Naive B cell (primary cell): ENCODE measurements around the gene PML. TPM values are rescaled to one million over a fixed set of nuclear protein-coding genes. Genes with fewer than 3 reads are reported as not detected.

Experiments
- ATAC-seq, 2 donors: fragments of 150-1000 bp; cut with Tn5 transposase; 2 replicates each; pipeline ENCODE4 v1.10.0; 2021; ENCODE audit warnings: low read depth in 2 of 2, mild to moderate bottlenecking in 2 of 2, moderate library complexity in 2 of 2
- DNase-seq: peaks from one replicate; pipeline ENCODE4 v3.0.0; 2022
- H3K27ac Mint-ChIP-seq, 6 donors: one replicate each; pipeline ENCODE4 v1.8.0; 2020 to 2022; ENCODE audit warnings: mild to moderate bottlenecking in 6 of 6, mixed read lengths in 6 of 6, moderate library complexity in 5 of 6, inconsistent platforms in 2 of 6
- H3K27me3 Mint-ChIP-seq, 3 donors: one replicate each; pipeline ENCODE4 v1.8.0; 2021 to 2022; ENCODE audit warnings: mixed read lengths in 3 of 3, mild to moderate bottlenecking in 1 of 3
- H3K36me3 Mint-ChIP-seq, 2 donors: one replicate each; pipeline ENCODE4 v1.8.0; 2020 to 2022; ENCODE audit warnings: mixed read lengths in 2 of 2, inconsistent platforms in 1 of 2, mild to moderate bottlenecking in 1 of 2
- H3K4me1 Mint-ChIP-seq, 3 donors: one replicate each; pipeline ENCODE4 v1.8.0; 2020 to 2022; ENCODE audit warnings: mixed read lengths in 3 of 3, inconsistent platforms in 1 of 3, mild to moderate bottlenecking in 1 of 3, moderate library complexity in 1 of 3
- H3K4me3 Mint-ChIP-seq, 8 donors: one replicate each; pipeline ENCODE4 v1.8.0; 2020 to 2022; ENCODE audit warnings: mild to moderate bottlenecking in 8 of 8, mixed read lengths in 8 of 8, moderate library complexity in 8 of 8, inconsistent platforms in 2 of 8
- H3K9me3 Mint-ChIP-seq, 7 donors: one replicate each; pipeline ENCODE4 v1.8.0; 2020 to 2022; ENCODE audit warnings: mixed read lengths in 7 of 7, mild to moderate bottlenecking in 5 of 7, inconsistent platforms in 2 of 7, moderate library complexity in 1 of 7
- polyA plus RNA-seq, 6 donors: library from polyadenylated mRNA; unstranded; fragments of 300-500 nt; fragmentation: Illumina TruSeq; gene quantifications; one replicate each; pipeline ENCODE4 v1.2.3, GENCODE V29; 2021; ENCODE audit warnings: low read depth in 6 of 6

The PML gene
- polyA plus RNA-seq, 6 donors from 2014 or later, result 6.4 to 39.8 (median 18.9) TPM

DNA sequence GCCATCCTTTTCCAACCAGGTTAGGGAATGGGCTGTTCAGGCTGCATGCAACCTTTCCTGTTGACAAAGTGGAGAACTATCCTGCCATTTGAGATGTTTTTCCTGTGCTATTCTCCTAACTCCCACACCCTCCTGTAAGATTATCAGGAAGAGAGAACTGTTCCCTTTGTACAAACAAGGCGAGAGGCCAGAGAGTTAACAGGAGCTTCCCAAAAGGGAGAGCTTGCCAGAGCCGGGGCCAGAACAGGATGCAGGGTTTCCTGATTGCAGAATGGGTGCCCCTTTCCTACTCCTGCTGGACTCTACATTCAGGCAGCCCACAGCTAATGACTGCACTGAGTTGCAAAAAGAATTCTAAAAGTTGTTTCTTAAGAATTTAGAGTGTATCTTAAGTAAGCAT, 17.1 kb downstream of the PML start:
- no peak for DNase-seq
- peaks cover 44 to 65% (median 61%) of the 10 kb centered on the region in 3 donors for H3K4me1 Mint-ChIP-seq

GRCh38 chr15:74013374-74013894, 18.9 kb downstream of the PML start:
- ATAC-seq, result no peak
- peaks cover 14 to 23% of the 10 kb centered on the region in 2 donors for H3K36me3 Mint-ChIP-seq
- peaks cover 28 to 47% (median 43%) of the 10 kb centered on the region in 3 donors for H3K4me1 Mint-ChIP-seq
- DNase-seq, result no peak
- peak overlapping the region in 1 of 6 donors; percentile 61 for H3K27ac Mint-ChIP-seq
- no peaks in the 10 kb centered on the region for H3K27me3 Mint-ChIP-seq
- peaks cover 0 to 7% (median 0%) of the 10 kb centered on the region in 7 donors for H3K9me3 Mint-ChIP-seq
- H3K4me3 Mint-ChIP-seq, result peak overlapping the region in 1 of 8 donors; percentile 6

More for the DNA sequence above, 17.1 kb downstream of the PML start:
- Mint-ChIP-seq H3K9me3 (peaks cover 0 to 7% (median 0%) of the 10 kb centered on the region in 7 donors), H3K27ac (no peak overlapping the region), H3K36me3 (peaks cover 20 to 34% of the 10 kb centered on the region in 2 donors), H3K27me3 (no peaks in the 10 kb centered on the region), H3K4me3 (no peak overlapping the region)
- ATAC-seq, result no peak

DNA sequence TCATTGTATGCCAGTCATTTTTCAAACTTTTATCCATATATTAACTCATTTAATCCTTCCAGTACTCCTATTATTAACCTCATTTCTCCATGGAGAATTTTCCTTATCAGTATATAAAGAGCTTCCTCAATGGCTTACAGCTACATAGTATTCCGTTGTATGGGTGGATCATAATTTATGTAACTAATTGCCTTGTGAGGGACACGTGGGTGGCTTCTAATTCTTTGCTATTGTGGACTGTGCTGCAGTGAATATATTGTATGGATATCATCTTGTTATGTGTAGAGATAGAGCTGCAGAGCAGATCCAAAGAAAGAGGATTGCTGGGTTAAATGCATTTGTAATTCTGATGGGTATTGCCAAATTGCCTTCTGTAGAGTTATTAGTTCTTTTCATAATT, 25.2 kb downstream of the PML start:
- no peak overlapping the region for H3K27ac Mint-ChIP-seq
- no peak overlapping the region for H3K4me3 Mint-ChIP-seq
- H3K9me3 Mint-ChIP-seq, result no peaks in the 10 kb centered on the region
- H3K4me1 Mint-ChIP-seq, result peaks cover 21 to 26% (median 22%) of the 10 kb centered on the region in 3 donors
- ATAC-seq, result no peak
- no peaks in the 10 kb centered on the region for H3K27me3 Mint-ChIP-seq
- peaks cover 5 to 25% of the 10 kb centered on the region in 2 donors for H3K36me3 Mint-ChIP-seq
- no peak for DNase-seq

- H3K4me1 Mint-ChIP-seq, result peaks cover 15 to 16% (median 16%) of the 10 kb centered on the region in 3 donors
- no peaks in the 10 kb centered on the region for H3K27me3 Mint-ChIP-seq
- H3K4me3 Mint-ChIP-seq, result no peak overlapping the region
- no peak for DNase-seq
- no peaks in the 10 kb centered on the region for H3K9me3 Mint-ChIP-seq
- H3K36me3 Mint-ChIP-seq, result peaks cover 5 to 23% of the 10 kb centered on the region in 2 donors
- H3K27ac Mint-ChIP-seq, result peak overlapping the region in 2 of 6 donors; percentile 33 to 48
- ATAC-seq, result no peak
Measured at GRCh38 chr15:74022706-74023470, 28.4 kb downstream of the PML start.

DNA sequence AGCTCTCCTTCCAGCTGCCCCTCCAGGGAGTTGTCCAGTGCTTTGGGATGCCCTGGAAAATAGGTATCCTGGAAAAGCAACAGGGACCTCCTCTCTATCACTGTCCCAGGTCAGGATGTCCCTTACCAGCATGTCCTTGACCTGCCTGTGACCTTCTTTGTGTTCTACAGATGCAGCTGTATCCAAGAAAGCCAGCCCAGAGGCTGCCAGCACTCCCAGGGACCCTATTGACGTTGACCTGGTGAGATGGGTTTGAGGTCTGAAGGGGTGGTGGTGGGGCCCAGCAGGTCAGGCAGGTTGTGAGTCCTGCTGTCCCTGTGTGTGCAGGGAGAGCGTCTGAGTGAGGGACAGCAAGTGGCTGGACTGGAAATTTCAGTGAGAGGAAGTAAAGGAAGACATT, 30.2 kb downstream of the PML start:
- Mint-ChIP-seq H3K36me3 (peaks cover 5 to 23% of the 10 kb centered on the region in 2 donors), H3K4me1 (peaks cover 10 to 15% (median 15%) of the 10 kb centered on the region in 3 donors), H3K9me3 (no peaks in the 10 kb centered on the region), H3K27me3 (no peaks in the 10 kb centered on the region), H3K27ac (no peak overlapping the region), H3K4me3 (no peak overlapping the region)
- no peak for DNase-seq
- no peak for ATAC-seq

- no peak for ATAC-seq
Measured at GRCh38 chr15:74025436-74025835, 30.9 kb downstream of the PML start.

DNA sequence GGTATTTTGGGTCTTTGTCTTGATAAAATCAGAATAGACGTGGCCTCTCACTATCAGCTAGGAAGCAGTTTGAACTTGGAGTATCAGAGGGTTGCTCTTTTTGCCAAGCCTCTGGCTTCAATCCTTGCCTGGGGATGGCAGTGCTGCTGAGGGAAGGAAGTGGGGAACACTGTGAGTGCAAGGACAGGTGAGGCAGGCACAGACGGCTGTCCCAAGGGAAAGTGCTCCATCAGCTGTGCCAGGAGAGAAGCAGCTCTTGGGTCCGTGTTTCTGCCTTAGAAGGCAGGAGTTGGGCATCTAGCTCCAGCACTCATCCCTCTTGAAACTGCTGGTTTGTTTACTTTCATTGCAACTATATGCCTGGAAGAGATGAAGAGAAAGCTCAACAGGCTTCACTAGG, 33.2 kb downstream of the PML start:
- DNase-seq (no peak), ATAC-seq (no peak)
- Mint-ChIP-seq H3K4me3 (no peak overlapping the region), H3K27me3 (no peaks in the 10 kb centered on the region), H3K9me3 (no peaks in the 10 kb centered on the region), H3K4me1 (peaks cover 5 to 8% (median 8%) of the 10 kb centered on the region in 3 donors), H3K27ac (peak overlapping the region in 3 of 6 donors; percentile 35 to 59 (median 54)), H3K36me3 (peaks cover 0 to 15% of the 10 kb centered on the region in 2 donors)

More at GRCh38 chr15:74025436-74025835, 30.9 kb downstream of the PML start:
- Mint-ChIP-seq H3K27me3 (no peaks in the 10 kb centered on the region), H3K36me3 (peaks cover 5 to 23% of the 10 kb centered on the region in 2 donors), H3K27ac (no peak overlapping the region), H3K9me3 (no peaks in the 10 kb centered on the region), H3K4me3 (no peak overlapping the region), H3K4me1 (peaks cover 7 to 14% (median 13%) of the 10 kb centered on the region in 3 donors)
- no peak for DNase-seq

DNA sequence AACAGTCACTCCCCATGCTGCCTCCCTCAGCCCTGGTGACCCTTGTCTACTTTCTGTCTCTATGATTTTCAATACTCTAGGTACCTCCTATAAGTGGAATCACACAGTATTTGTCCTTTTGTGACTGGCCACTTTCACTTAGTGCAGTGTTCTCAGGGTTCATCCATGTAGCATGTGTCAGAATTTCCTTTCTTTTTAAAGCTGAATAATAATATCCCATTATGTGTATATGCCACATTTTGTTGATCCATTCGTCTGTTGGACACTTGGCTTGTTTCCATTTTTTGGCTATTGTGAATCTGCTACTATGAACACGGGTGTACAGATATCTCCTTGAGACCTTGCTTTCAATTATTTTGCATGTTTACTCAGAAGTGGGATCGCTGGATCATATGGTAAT, 34.1 kb downstream of the PML start:
- no peak overlapping the region for H3K4me3 Mint-ChIP-seq
- H3K9me3 Mint-ChIP-seq, result no peaks in the 10 kb centered on the region

GRCh38 chr15:74032046-74032445, 37.5 kb downstream of the PML start:
- Mint-ChIP-seq H3K9me3 (no peaks in the 10 kb centered on the region), H3K27ac (peak overlapping the region in 2 of 6 donors; percentile 76 to 82), H3K4me3 (no peak overlapping the region), H3K27me3 (no peaks in the 10 kb centered on the region), H3K36me3 (peaks cover 0 to 19% of the 10 kb centered on the region in 2 donors), H3K4me1 (peaks cover 0 to 10% (median 7%) of the 10 kb centered on the region in 3 donors)
- DNase-seq, result no peak
- no peak for ATAC-seq

More for the DNA sequence above, 34.1 kb downstream of the PML start:
- peaks cover 2 to 8% (median 8%) of the 10 kb centered on the region in 3 donors for H3K4me1 Mint-ChIP-seq
- no peaks in the 10 kb centered on the region for H3K27me3 Mint-ChIP-seq
- H3K27ac Mint-ChIP-seq, result peak overlapping the region in 1 of 6 donors; percentile 23
- ATAC-seq, result no peak
- H3K36me3 Mint-ChIP-seq, result peaks cover 0 to 13% of the 10 kb centered on the region in 2 donors
- no peak for DNase-seq

DNA sequence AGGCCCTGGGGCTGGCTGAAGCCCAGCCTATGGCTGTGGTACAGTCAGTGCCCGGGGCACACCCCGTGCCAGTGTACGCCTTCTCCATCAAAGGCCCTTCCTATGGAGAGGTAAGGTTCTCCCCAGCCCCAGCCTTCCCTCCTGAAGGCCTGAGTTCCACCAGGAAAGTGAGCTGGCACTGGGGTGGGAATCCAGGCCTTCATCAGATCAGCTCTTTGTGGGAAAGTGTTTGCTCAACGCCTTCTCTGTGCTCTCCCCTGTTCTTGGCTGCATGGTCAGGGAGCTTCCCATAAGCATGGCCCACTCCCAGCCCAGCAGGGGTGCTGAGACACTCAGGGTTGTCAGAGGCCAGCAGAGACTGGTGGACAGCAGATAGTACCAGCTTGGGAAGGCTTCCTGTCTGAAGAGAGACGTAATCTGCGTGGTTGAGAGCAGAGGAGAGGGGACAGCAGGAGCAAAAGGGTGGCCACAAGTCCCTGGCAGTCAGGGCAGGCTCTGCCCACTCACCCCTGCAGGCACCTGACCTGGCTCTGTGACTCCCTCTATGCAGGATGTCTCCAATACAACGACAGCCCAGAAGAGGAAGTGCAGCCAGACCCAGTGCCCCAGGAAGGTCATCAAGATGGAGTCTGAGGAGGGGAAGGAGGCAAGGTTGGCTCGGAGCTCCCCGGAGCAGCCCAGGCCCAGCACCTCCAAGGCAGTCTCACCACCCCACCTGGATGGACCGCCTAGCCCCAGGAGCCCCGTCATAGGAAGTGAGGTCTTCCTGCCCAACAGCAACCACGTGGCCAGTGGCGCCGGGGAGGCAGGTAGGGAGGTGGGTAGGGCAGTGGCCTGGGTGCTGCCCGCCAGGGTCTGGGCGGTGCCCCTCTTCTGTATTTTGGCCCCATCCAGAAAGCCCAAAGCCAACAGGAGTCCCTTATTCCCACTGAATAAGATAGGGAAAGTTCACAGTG, 38.4 kb downstream of the PML start:
- Mint-ChIP-seq H3K4me3 (no peak overlapping the region), H3K4me1 (peaks cover 0 to 16% (median 12%) of the 10 kb centered on the region in 3 donors), H3K36me3 (peaks cover 0 to 27% of the 10 kb centered on the region in 2 donors), H3K27me3 (no peaks in the 10 kb centered on the region), H3K27ac (peak overlapping the region in 1 of 6 donors; percentile 57), H3K9me3 (no peaks in the 10 kb centered on the region)
- no peak for ATAC-seq
- no peak for DNase-seq

GRCh38 chr15:74034206-74034755, 39.8 kb downstream of the PML start:
- Mint-ChIP-seq H3K36me3 (peaks cover 0 to 37% of the 10 kb centered on the region in 2 donors), H3K27ac (no peak overlapping the region), H3K4me3 (no peak overlapping the region), H3K4me1 (peaks cover 0 to 23% (median 12%) of the 10 kb centered on the region in 3 donors), H3K9me3 (no peaks in the 10 kb centered on the region), H3K27me3 (no peaks in the 10 kb centered on the region)
- DNase-seq (no peak), ATAC-seq (no peak)

DNA sequence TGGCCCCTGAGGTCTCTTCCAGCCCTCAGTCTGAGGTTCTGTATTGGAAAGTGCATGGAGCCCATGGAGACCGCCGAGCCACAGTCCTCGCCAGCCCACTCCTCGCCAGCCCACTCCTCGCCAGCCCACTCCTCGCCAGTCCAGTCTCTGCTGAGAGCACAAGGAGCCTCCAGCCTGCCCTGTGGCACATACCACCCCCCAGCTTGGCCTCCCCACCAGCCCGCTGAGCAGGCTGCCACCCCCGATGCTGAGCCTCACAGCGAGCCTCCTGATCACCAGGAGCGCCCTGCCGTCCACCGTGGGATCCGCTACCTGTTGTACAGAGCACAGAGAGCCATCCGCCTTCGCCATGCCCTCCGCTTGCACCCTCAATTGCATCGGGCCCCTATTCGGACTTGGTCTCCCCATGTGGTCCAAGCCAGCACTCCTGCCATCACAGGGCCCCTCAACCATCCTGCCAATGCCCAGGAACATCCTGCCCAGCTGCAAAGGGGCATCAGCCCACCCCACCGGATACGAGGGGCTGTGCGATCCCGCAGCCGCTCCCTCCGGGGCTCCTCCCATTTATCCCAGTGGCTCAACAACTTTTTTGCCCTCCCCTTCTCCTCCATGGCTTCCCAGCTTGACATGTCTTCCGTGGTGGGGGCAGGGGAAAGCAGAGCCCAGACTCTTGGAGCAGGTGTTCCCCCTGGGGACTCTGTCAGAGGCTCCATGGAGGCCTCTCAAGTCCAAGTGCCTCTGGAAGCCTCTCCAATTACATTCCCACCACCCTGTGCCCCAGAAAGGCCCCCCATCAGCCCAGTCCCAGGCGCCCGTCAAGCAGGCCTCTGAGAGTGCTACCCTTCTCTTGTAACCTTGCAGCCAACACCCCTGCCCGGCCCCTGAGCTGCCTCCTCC, 40.9 kb downstream of the PML start:
- DNase-seq (no peak), ATAC-seq (no peak)
- peaks cover 0 to 23% (median 12%) of the 10 kb centered on the region in 3 donors for H3K4me1 Mint-ChIP-seq
- no peaks in the 10 kb centered on the region for H3K9me3 Mint-ChIP-seq
- no peaks in the 10 kb centered on the region for H3K27me3 Mint-ChIP-seq
- no peak overlapping the region for H3K4me3 Mint-ChIP-seq
- peak overlapping the region in 1 of 6 donors; percentile 51 for H3K27ac Mint-ChIP-seq
- H3K36me3 Mint-ChIP-seq, result peaks cover 0 to 37% of the 10 kb centered on the region in 2 donors
